CD14-positive monocyte (primary cell): Measurements from ENCODE around the gene KCNJ1. TPM values are rescaled to one million over a fixed set of nuclear protein-coding genes. Genes with fewer than 3 reads are reported as not detected.

Experiments used
- DNase-seq, 3 donors: peaks; one replicate each; pipeline ENCODE4 v3.0.0-alpha.2; 2011 to 2022
- H2AFZ ChIP-seq: 2 replicates; pipeline ENCODE4 v1.6.0; 2012; ENCODE audit warnings: mild to moderate bottlenecking, low read depth, low read length, inconsistent platforms; ENCODE audit not compliant: insufficient read depth, poor library complexity, severe bottlenecking
- H3K27ac ChIP-seq, 2 donors: 1 replicate in 1 of 2; 2 replicates in 1 of 2; pipeline ENCODE4 v1.5.1; 2012 to 2013; ENCODE audit warnings: low read length in 2 of 2, control low read depth in 1 of 2, inconsistent platforms in 1 of 2, low read depth in 1 of 2, mild to moderate bottlenecking in 1 of 2
- H3K27me3 ChIP-seq, 2 donors: one replicate each; pipeline versions ENCODE4 v1.6.0 to v1.6.1; 2011 to 2013; ENCODE audit warnings: low read length in 2 of 2; ENCODE audit not compliant: control insufficient read depth in 2 of 2, insufficient read depth in 2 of 2
- H3K36me3 ChIP-seq, 2 donors: replicated peaks in 1 of 2; 1 replicate in 1 of 2; 2 replicates in 1 of 2; pipeline versions ENCODE4 v1.5.1 to v1.6.1; 2012 to 2013; ENCODE audit warnings: low read length in 2 of 2, control low read depth in 1 of 2, inconsistent platforms in 1 of 2, mild to moderate bottlenecking in 1 of 2; ENCODE audit not compliant: insufficient read depth in 2 of 2, control insufficient read depth in 1 of 2
- H3K4me1 ChIP-seq, 2 donors: 1 replicate in 1 of 2; 2 replicates in 1 of 2; pipeline versions ENCODE4 v1.5.1 to v1.6.1; 2012 to 2013; ENCODE audit warnings: low read length in 2 of 2, control low read depth in 1 of 2, inconsistent platforms in 1 of 2, mild to moderate bottlenecking in 1 of 2, moderate library complexity in 1 of 2; ENCODE audit not compliant: insufficient read depth in 2 of 2, control insufficient read depth in 1 of 2
- H3K4me2 ChIP-seq: replicated peaks from 2 replicates; pipeline ENCODE3; 2012; ENCODE audit warnings: low read length, moderate library complexity, mild to moderate bottlenecking; ENCODE audit not compliant: poor library complexity, severe bottlenecking; ENCODE audit errors: extremely low read depth
- H3K4me3 ChIP-seq, 3 experiments: fragments of 200-600 bp in 1 of 3; sonication (generic) in 1 of 3; replicated peaks in 1 of 3; 1 replicate in 2 of 3; 2 replicates in 1 of 3; pipeline ENCODE4 v1.5.1; 2011 to 2013; ENCODE audit warnings: low read length in 3 of 3, mild to moderate bottlenecking in 3 of 3, control low read depth in 2 of 3, low read depth in 2 of 3, inconsistent platforms in 1 of 3, moderate library complexity in 1 of 3
- H3K79me2 ChIP-seq: 2 replicates; pipeline ENCODE4 v1.6.0; 2012; ENCODE audit warnings: mild to moderate bottlenecking, control low read depth, inconsistent platforms, low read length, moderate library complexity; ENCODE audit not compliant: insufficient read depth
- H3K9ac ChIP-seq: 2 replicates; pipeline ENCODE4 v1.6.0; 2017; ENCODE audit warnings: low read length, mild to moderate bottlenecking; ENCODE audit not compliant: insufficient read depth, poor library complexity, severe bottlenecking
- H3K9me3 ChIP-seq, 2 donors: replicated peaks in 1 of 2; 1 replicate in 1 of 2; 2 replicates in 1 of 2; pipeline versions ENCODE4 v1.5.1 to v1.6.1; 2012 to 2013; ENCODE audit warnings: low read length in 2 of 2, control low read depth in 1 of 2; ENCODE audit not compliant: control insufficient read depth in 1 of 2, insufficient read depth in 1 of 2
- H4K20me1 ChIP-seq: 2 replicates; pipeline ENCODE4 v1.6.0; 2012; ENCODE audit warnings: mild to moderate bottlenecking, low read length, control low read depth, moderate library complexity; ENCODE audit not compliant: insufficient read depth
- H3K27ac Mint-ChIP-seq, 7 donors: one replicate each; pipeline ENCODE4 v1.8.0; 2020; ENCODE audit warnings: mild to moderate bottlenecking in 7 of 7, mixed read lengths in 7 of 7, moderate library complexity in 6 of 7, inconsistent platforms in 2 of 7
- H3K27me3 Mint-ChIP-seq, 3 donors: one replicate each; pipeline ENCODE4 v1.8.0; 2021 to 2022; ENCODE audit warnings: low read depth in 3 of 3, mild to moderate bottlenecking in 3 of 3, mixed read lengths in 3 of 3, moderate library complexity in 3 of 3, inconsistent platforms in 1 of 3
- H3K36me3 Mint-ChIP-seq, 2 donors: one replicate each; pipeline ENCODE4 v1.8.0; 2020; ENCODE audit warnings: mixed read lengths in 2 of 2, inconsistent platforms in 1 of 2, mild to moderate bottlenecking in 1 of 2
- H3K4me1 Mint-ChIP-seq: one replicate; pipeline ENCODE4 v1.8.0; 2020; ENCODE audit warnings: mild to moderate bottlenecking, mixed read lengths
- H3K4me3 Mint-ChIP-seq, 2 donors: one replicate each; pipeline ENCODE4 v1.8.0; 2020; ENCODE audit warnings: mild to moderate bottlenecking in 2 of 2, mixed read lengths in 2 of 2, moderate library complexity in 1 of 2
- H3K9me3 Mint-ChIP-seq, 7 donors: one replicate each; pipeline ENCODE4 v1.8.0; 2020 to 2022; ENCODE audit warnings: mixed read lengths in 7 of 7, mild to moderate bottlenecking in 6 of 7, moderate library complexity in 6 of 7, inconsistent platforms in 2 of 7
- WGBS: methylation state at CpG from one replicate; pipeline ENCODE4 v1.1.5; 2013; ENCODE audit warnings: missing lambda C conversion rate; ENCODE audit not compliant: insufficient coverage; 5-methylcytosine and 5-hydroxymethylcytosine counted together
- intact Hi-C, 2 donors: fragments of 100-400 bp; cut with micrococcal nuclease; formaldehyde crosslinking; loops; one replicate each; pipeline versions ENCODE4 v1.15.0 to v1.15.1; 2023
- polyA plus RNA-seq, 3 donors: library from polyadenylated mRNA; depleted of rRNA in 1 of 3; unstranded in 2 of 3; stranded (reverse) in 1 of 3; fragments of 300-500 nt in 2 of 3; fragments of >200 nt in 1 of 3; fragmentation: Illumina TruSeq in 2 of 3; gene quantifications; 1 replicate in 2 of 3; 2 replicates in 1 of 3; pipeline ENCODE4 v1.2.3, GENCODE V29; 2012 to 2021
- TF ChIP-seq, protein P1 (sequence below): fragments of 200-600 bp; IDR thresholded peaks from one replicate; pipeline ENCODE4 v1.8.0; 2022; ENCODE audit warnings: antibody characterized with exemption, mild to moderate bottlenecking

The KCNJ1 gene
- polyA plus RNA-seq, 3 donors: 0.12 to 0.47 TPM; not detected in 1

DNA sequence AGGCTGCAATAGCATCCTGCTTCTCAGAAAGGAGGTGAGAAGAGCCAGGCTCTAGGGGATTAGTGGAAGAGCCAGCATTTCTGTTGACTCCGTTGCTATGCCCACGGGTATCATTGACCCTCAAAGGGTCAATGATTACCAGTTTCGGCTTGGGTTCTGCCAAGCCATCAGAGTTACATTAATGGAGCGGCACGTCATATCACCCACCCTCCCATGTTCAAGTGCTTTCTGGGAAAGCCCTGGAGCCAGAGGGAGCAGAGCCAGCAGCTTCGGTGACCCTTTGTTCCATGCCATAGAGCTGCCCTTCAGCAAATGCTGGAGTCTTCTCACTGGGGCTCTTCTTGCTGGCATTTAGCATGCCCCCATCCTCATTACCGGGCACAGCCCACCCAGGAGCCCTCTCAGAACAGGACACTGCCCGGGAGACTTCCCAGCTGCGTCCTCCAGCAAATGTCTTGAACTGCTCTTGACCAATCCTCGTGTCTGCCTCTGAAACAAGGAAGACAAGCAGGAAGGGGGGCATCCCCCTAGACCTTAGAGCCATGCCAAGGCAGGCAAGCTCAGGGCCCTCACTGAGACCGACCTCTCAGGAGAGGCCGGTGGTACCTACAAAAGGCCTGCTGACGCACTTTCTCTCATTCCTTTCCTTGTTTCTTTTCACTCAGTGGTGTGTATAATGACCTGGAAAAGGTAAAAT, 14.6 kb downstream of the KCNJ1 start:
- DNase-seq: no peak
- H3K79me2 ChIP-seq: no peaks in the 10 kb centered on the region
- Mint-ChIP-seq H3K4me3 (no peak overlapping the region), H3K4me1 (peaks cover 2% of the 10 kb centered on the region), H3K27me3 (peaks cover 0 to 9% (median 2%) of the 10 kb centered on the region in 3 donors), H3K36me3 (no peaks in the 10 kb centered on the region), H3K27ac (no peak overlapping the region), H3K9me3 (no peaks in the 10 kb centered on the region)
- H3K9me3 ChIP-seq: no peaks in the 10 kb centered on the region
- no peak overlapping the region for H3K9ac ChIP-seq
- intact Hi-C loops: no loop called here
- no peak overlapping the region for H3K4me2 ChIP-seq
- no peak overlapping the region for H3K27ac ChIP-seq
- H4K20me1 ChIP-seq: no peaks in the 10 kb centered on the region
- 84% methylated on average over 10 of the region's 13 CpGs for WGBS
- TF ChIP-seq, protein P1, sequence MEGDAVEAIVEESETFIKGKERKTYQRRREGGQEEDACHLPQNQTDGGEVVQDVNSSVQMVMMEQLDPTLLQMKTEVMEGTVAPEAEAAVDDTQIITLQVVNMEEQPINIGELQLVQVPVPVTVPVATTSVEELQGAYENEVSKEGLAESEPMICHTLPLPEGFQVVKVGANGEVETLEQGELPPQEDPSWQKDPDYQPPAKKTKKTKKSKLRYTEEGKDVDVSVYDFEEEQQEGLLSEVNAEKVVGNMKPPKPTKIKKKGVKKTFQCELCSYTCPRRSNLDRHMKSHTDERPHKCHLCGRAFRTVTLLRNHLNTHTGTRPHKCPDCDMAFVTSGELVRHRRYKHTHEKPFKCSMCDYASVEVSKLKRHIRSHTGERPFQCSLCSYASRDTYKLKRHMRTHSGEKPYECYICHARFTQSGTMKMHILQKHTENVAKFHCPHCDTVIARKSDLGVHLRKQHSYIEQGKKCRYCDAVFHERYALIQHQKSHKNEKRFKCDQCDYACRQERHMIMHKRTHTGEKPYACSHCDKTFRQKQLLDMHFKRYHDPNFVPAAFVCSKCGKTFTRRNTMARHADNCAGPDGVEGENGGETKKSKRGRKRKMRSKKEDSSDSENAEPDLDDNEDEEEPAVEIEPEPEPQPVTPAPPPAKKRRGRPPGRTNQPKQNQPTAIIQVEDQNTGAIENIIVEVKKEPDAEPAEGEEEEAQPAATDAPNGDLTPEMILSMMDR: no peak
- no peaks in the 10 kb centered on the region for H3K27me3 ChIP-seq
- no peak overlapping the region for H2AFZ ChIP-seq
- H3K4me1 ChIP-seq: no peaks in the 10 kb centered on the region
- no peaks in the 10 kb centered on the region for H3K36me3 ChIP-seq
- H3K4me3 ChIP-seq: no peak overlapping the region

DNA sequence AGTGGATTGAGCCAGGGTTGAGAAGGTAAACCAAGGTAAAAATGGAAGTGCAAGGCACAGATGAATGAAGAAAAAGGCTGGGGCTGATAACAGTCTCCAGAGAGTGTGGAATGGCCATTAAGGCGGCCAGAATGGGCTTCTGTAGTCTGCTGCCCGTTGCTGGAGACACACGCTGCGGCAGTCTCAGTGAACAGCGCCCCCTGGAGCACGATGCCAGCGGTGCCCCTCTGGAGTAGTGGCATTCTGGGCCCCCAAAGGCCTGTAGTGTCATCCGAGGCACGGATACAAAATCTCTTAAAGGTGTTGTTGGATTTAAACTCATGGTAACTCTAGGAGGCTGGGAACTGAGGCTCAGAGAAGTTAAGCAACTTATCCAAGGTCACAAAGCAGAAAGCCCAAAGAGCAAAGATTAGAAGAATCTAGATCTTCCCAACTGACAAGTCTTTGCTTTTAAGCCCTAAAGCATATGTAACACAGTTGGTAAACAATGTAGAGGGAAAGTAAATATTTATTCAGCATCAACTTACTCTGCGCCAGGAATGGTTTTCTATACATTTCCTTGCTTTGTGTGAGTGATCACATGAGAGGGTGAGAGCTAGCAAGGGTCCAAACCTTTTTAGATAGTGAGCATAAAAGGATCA, 18.2 kb downstream of the KCNJ1 start:
- Mint-ChIP-seq H3K27me3 (peaks cover 0 to 4% (median 0%) of the 10 kb centered on the region in 3 donors), H3K4me3 (no peak overlapping the region), H3K27ac (peak overlapping the region in 1 of 7 donors; percentile 73), H3K9me3 (no peaks in the 10 kb centered on the region), H3K4me1 (peaks cover 13% of the 10 kb centered on the region), H3K36me3 (no peaks in the 10 kb centered on the region)
- H3K27ac ChIP-seq: no peak overlapping the region
- WGBS: 23% methylated on average over 9 of the region's 10 CpGs
- H3K4me2 ChIP-seq: no peak overlapping the region
- peaks cover 0 to 8% of the 10 kb centered on the region in 2 donors for H3K4me1 ChIP-seq
- no peak overlapping the region for H3K9ac ChIP-seq
- DNase-seq: peak; percentile 33 to 53 (median 45)
- no peaks in the 10 kb centered on the region for H3K27me3 ChIP-seq
- no peaks in the 10 kb centered on the region for H3K9me3 ChIP-seq
- H3K4me3 ChIP-seq: no peak overlapping the region
- no peaks in the 10 kb centered on the region for H3K36me3 ChIP-seq
- TF ChIP-seq, protein P1: peak; percentile 95
- H2AFZ ChIP-seq: no peak overlapping the region
- intact Hi-C loops: no loop called here
- H4K20me1 ChIP-seq: no peaks in the 10 kb centered on the region
- no peaks in the 10 kb centered on the region for H3K79me2 ChIP-seq
